ENCODE results near the gene FFAR1.

Gene FFAR1

GRCh38 chr19:35396240-35396885 lies 48.7 kb downstream of the FFAR1 start:
- no peak for DNase-seq

- DNase-seq = no peak
These were observed 49.4 kb downstream of the FFAR1 start for GRCh38 chr19:35397064-35397463.
